Mesothelial cell of epicardium (in vitro differentiated cells): ENCODE results near the gene S100PBP. TPM values are rescaled to one million over a fixed set of nuclear protein-coding genes. Genes with fewer than 3 reads are reported as not detected.

ENCODE experiments used
- DNase-seq, 2 experiments: peaks; one replicate each; pipeline ENCODE4 v3.0.0; 2021; ENCODE audit warnings: low spot score in 2 of 2; ENCODE audit not compliant: unreplicated experiment in 2 of 2
- H3K27ac Mint-ChIP-seq: 2 replicates; pipeline ENCODE4 v1.8.0; 2021; ENCODE audit warnings: mixed read lengths
- H3K27me3 Mint-ChIP-seq: 2 replicates; pipeline ENCODE4 v1.8.0; 2021; ENCODE audit warnings: low read depth, mixed read lengths
- H3K36me3 Mint-ChIP-seq: 2 replicates; pipeline ENCODE4 v1.8.0; 2021; ENCODE audit warnings: mixed read lengths
- H3K4me1 Mint-ChIP-seq: 2 replicates; pipeline ENCODE4 v1.8.0; 2021; ENCODE audit warnings: mixed read lengths
- H3K4me3 Mint-ChIP-seq: 2 replicates; pipeline ENCODE4 v1.8.0; 2021; ENCODE audit warnings: mild to moderate bottlenecking, moderate library complexity, mixed read lengths
- H3K9me3 Mint-ChIP-seq: 2 replicates; pipeline ENCODE4 v1.8.0; 2021; ENCODE audit warnings: mixed read lengths
- total RNA-seq: library from RNA; stranded (reverse); gene quantifications from 3 replicates; pipeline ENCODE4 v1.2.1, GENCODE V29; 2021
- TF ChIP-seq, protein P1 (sequence below): fragments of 200-600 bp; sonication (generic); IDR thresholded peaks from one replicate; pipeline ENCODE4 v1.5.0; 2021; ENCODE audit warnings: antibody characterized with exemption; ENCODE audit not compliant: unreplicated experiment

S100PBP gene
- total RNA-seq, 1 donor from 2014 or later, result 66.8 TPM

DNA sequence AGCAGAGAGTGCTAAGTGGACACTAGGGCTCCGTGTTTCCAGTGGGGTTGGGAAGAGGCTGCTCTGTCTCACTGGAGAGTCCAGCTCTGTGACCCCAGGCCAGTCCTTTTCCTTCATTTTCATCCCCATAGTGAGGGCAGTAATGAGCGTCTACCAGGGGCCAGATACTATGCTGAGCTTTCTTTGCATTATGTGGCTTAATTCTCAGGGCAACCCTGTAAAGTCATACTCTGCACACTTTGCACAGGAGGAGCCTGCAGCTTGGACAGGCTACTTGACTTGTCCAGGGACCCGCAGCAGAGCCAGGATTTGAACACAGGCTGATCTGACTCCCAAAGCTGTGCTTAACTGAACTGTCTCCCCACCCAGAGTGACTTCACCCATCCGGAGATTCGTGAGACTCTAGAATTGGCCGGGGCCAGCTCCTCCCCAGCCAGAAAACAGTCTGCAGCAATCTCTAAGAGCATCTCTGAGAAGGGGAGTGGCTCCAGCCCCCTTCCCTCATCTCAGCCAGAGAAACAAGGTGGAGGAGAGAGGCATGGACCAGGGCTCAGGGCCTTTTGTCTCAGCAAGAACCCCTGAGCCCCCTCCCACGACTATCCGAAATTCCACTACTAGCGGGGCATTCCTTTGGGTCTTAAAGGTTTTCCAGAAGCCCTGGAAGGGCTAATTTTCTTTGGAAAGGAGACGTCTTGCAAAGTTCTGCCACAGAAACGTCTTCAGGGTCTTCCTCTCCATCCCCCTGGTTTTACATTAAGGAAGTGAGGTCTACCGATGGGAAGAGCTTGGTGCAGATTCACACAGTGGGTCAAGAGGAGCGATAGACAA is 54.1 kb downstream of the S100PBP start:
- H3K36me3 Mint-ChIP-seq, result peaks cover 14% of the 10 kb centered on the region
- peak overlapping the region; percentile 84 for H3K4me3 Mint-ChIP-seq
- TF ChIP-seq, protein P1, sequence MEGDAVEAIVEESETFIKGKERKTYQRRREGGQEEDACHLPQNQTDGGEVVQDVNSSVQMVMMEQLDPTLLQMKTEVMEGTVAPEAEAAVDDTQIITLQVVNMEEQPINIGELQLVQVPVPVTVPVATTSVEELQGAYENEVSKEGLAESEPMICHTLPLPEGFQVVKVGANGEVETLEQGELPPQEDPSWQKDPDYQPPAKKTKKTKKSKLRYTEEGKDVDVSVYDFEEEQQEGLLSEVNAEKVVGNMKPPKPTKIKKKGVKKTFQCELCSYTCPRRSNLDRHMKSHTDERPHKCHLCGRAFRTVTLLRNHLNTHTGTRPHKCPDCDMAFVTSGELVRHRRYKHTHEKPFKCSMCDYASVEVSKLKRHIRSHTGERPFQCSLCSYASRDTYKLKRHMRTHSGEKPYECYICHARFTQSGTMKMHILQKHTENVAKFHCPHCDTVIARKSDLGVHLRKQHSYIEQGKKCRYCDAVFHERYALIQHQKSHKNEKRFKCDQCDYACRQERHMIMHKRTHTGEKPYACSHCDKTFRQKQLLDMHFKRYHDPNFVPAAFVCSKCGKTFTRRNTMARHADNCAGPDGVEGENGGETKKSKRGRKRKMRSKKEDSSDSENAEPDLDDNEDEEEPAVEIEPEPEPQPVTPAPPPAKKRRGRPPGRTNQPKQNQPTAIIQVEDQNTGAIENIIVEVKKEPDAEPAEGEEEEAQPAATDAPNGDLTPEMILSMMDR, result no peak
- H3K9me3 Mint-ChIP-seq, result no peaks in the 10 kb centered on the region
- H3K4me1 Mint-ChIP-seq, result peaks cover 44% of the 10 kb centered on the region
- peaks cover 8% of the 10 kb centered on the region for H3K27me3 Mint-ChIP-seq
- peak in 1 of 2 experiments; percentile 38 for DNase-seq
- H3K27ac Mint-ChIP-seq, result peak overlapping the region; percentile 80

GRCh38 chr1:32872192-32872460 is 54.7 kb downstream of the S100PBP start:
- TF ChIP-seq, protein P1, result no peak
- H3K27me3 Mint-ChIP-seq, result peaks cover 8% of the 10 kb centered on the region
- DNase-seq, result peak in 1 of 2 experiments; percentile 38
- peak overlapping the region; percentile 80 for H3K27ac Mint-ChIP-seq
- no peaks in the 10 kb centered on the region for H3K9me3 Mint-ChIP-seq
- peaks cover 44% of the 10 kb centered on the region for H3K4me1 Mint-ChIP-seq
- peaks cover 11% of the 10 kb centered on the region for H3K36me3 Mint-ChIP-seq
- peak overlapping the region; percentile 84 for H3K4me3 Mint-ChIP-seq

DNA sequence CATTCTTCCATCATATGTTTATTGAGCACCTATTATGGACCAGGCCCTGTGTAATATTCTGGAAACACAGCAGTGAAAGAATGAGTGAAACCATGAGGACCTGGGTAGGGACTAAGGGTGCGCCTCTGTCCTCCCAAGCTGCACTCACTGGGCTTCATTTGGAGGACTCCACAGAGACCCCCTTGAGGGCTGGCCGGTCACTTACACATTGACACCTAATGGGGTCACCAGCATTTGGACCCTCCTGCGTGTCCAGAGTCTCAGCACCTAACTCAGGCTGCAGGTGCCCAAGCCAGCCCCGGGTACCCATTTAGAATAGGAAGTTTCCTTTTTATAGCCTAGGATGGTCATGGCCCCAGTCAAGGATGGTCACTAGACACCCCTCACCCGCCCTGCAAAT is 56.0 kb downstream of the S100PBP start:
- Mint-ChIP-seq H3K9me3 (no peaks in the 10 kb centered on the region), H3K27me3 (peaks cover 8% of the 10 kb centered on the region), H3K4me1 (peaks cover 47% of the 10 kb centered on the region), H3K4me3 (no peak overlapping the region), H3K36me3 (peaks cover 4% of the 10 kb centered on the region), H3K27ac (no peak overlapping the region)
- TF ChIP-seq, protein P1, result no peak
- no peak for DNase-seq

DNA sequence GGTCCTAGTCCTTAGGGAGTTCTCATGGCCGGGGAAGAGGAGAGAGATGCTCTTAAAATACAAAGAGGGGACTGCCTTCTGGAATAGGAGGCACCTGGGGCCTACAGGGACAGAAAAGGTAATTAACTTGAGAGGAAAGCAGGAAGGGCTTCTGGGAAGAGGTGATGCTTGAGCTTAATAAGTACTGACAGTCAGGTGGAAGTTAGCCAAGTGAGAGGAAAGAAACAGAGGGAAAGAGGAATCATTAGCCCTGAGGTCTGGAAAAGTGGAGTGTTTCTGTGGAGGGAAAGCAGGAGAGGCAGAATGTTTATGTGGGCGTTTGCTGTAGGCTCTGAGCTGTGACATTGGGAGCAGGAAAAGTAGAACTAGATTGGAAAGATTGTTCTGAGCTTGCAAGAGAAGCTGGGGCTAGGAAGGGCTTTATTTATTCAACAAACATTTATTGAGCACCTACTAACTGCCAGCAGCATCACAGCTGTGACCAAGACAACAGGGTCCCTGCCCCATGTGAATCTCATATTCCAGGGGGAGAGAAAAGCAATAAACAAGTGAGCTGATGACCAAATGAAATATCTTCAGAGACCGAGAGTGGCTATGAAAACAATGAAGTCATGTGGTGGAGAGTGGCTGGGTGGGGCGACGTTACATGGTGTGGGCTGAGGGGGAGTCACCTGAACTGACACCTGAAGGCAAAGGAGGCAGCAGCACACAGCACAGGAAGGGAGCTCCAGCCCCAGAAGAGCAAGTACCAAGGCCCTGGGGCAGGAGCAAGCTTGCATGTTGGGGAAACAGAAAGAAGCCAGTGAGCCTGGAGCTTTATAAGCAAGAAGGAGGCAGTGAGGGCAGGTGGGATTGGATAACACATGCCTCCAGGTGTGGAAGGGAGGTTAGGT is 57.7 kb downstream of the S100PBP start:
- H3K27me3 Mint-ChIP-seq, result peaks cover 8% of the 10 kb centered on the region

DNA sequence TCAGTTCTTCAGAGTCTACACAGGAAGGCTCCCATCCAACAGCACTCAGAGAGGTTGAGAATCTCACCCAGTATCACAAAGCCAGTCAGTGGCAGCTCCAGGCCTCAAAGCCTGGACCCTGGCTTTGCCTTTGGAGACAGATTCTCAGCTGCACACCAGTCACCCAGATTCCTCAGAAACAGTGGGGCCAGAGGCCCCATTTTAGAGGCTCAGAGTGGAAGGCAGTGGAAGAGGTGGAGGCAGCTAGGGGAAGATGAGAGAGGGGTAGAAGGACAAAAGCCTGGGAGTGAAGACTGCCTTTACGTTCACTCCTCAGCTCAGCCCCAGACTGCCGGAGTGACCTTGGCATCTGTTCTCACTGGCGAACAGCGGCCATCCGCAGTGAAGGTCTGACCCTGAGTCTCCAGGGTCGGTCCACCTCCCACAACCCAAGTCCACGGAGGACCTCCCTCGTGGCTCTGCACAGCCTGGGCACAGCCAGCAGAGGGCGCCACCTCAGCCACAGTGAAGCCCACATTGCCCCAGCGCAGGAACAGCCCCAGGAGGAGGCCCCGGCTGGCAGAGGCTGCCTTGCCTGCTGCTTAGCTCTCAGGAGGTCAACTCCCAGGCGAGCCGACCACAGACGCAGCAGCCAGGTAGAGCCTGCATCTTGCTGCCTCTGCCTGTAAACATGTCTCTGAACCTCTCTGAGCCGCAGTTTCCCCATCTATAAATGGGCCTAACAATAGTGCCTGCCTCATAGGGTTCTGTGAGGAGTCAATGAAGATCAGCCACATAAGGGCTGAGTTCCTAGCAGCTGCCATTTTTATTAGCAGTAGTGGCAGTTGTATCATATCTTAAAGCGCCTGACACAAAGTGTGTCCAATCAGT is 59.1 kb downstream of the S100PBP start:
- Mint-ChIP-seq H3K4me1 (peaks cover 30% of the 10 kb centered on the region), H3K9me3 (no peaks in the 10 kb centered on the region), H3K27ac (no peak overlapping the region), H3K4me3 (no peak overlapping the region), H3K36me3 (no peaks in the 10 kb centered on the region), H3K27me3 (peaks cover 8% of the 10 kb centered on the region)
- no peak for DNase-seq
- TF ChIP-seq, protein P1, result peak; percentile 53

More for the DNA sequence above, 57.7 kb downstream of the S100PBP start:
- Mint-ChIP-seq H3K9me3 (no peaks in the 10 kb centered on the region), H3K4me1 (peaks cover 38% of the 10 kb centered on the region), H3K4me3 (no peak overlapping the region), H3K27ac (no peak overlapping the region), H3K36me3 (no peaks in the 10 kb centered on the region)
- TF ChIP-seq, protein P1, result no peak
- no peak for DNase-seq
